Neuronal stem cell (in vitro differentiated cells): ENCODE data around the gene PCED1B.
"Not testable (repeated sequence)": the region's sequence is repeated elsewhere in the genome, so short reads cannot be mapped to it uniquely, and the experiment has no call there.

Source experiments
- DNase-seq: peaks from one replicate; pipeline ENCODE4 v3.0.0-alpha.2; 2013; ENCODE audit warnings: low spot score
- H2AFZ ChIP-seq: one replicate; pipeline ENCODE4 v1.6.1; 2013; ENCODE audit warnings: mild to moderate bottlenecking, low read length, inconsistent platforms
- H2AK5ac ChIP-seq: 2 replicates; pipeline ENCODE4 v1.6.1; 2013; ENCODE audit warnings: low read depth, mild to moderate bottlenecking, inconsistent platforms, low read length, moderate library complexity, mixed read lengths
- H2BK120ac ChIP-seq: 2 replicates; pipeline ENCODE4 v1.6.1; 2013; ENCODE audit warnings: low read depth, mild to moderate bottlenecking, inconsistent platforms, low read length, moderate library complexity, mixed read lengths
- H2BK12ac ChIP-seq: one replicate; pipeline ENCODE4 v1.6.1; 2013; ENCODE audit warnings: low read length, inconsistent platforms
- H2BK15ac ChIP-seq: 2 replicates; pipeline ENCODE4 v1.6.1; 2013; ENCODE audit warnings: mild to moderate bottlenecking, low read length, inconsistent platforms, mixed read lengths
- H2BK5ac ChIP-seq: one replicate; pipeline ENCODE4 v1.6.1; 2013; ENCODE audit warnings: inconsistent platforms, mild to moderate bottlenecking, low read length, moderate library complexity
- H3K14ac ChIP-seq: one replicate; pipeline ENCODE4 v1.6.1; 2013; ENCODE audit warnings: low read length, inconsistent platforms
- H3K18ac ChIP-seq: 2 replicates; pipeline ENCODE4 v1.6.1; 2013; ENCODE audit warnings: low read length, inconsistent platforms
- H3K23ac ChIP-seq: 2 replicates; pipeline ENCODE4 v1.6.1; 2013; ENCODE audit warnings: low read depth, mild to moderate bottlenecking, mixed read lengths, low read length, inconsistent platforms; ENCODE audit not compliant: poor library complexity
- H3K27ac ChIP-seq: replicated peaks from 3 replicates; pipeline ENCODE4 v1.5.1; 2013; ENCODE audit warnings: low read length, inconsistent platforms
- H3K27me3 ChIP-seq, 3 experiments: 2 replicates each; pipeline ENCODE4 v1.6.1; 2013; ENCODE audit warnings: low read length in 3 of 3, mild to moderate bottlenecking in 2 of 3, inconsistent platforms in 1 of 3, low read depth in 1 of 3, mixed read lengths in 1 of 3, moderate library complexity in 1 of 3; ENCODE audit not compliant: control insufficient read depth in 3 of 3, insufficient read depth in 3 of 3
- H3K36me3 ChIP-seq, 2 donors: replicated peaks in 1 of 2; 2 replicates each; pipeline ENCODE4 v1.6.1; 2013; ENCODE audit warnings: low read length in 2 of 2; ENCODE audit not compliant: control insufficient read depth in 2 of 2, insufficient read depth in 2 of 2
- H3K4ac ChIP-seq: 2 replicates; pipeline ENCODE4 v1.6.1; 2013; ENCODE audit warnings: inconsistent platforms, mild to moderate bottlenecking, low read length, moderate library complexity
- H3K4me1 ChIP-seq, 2 donors: 1 replicate in 1 of 2; 2 replicates in 1 of 2; pipeline ENCODE4 v1.6.1; 2013; ENCODE audit warnings: low read length in 2 of 2, low read depth in 1 of 2; ENCODE audit not compliant: control insufficient read depth in 2 of 2, insufficient read depth in 1 of 2
- H3K4me2 ChIP-seq: one replicate; pipeline ENCODE4 v1.6.1; 2013; ENCODE audit warnings: mild to moderate bottlenecking, low read length, inconsistent platforms; ENCODE audit not compliant: insufficient read depth, poor library complexity, severe bottlenecking
- H3K4me3 ChIP-seq, 2 donors: 2 replicates each; pipeline ENCODE4 v1.5.1; 2013; ENCODE audit warnings: low read length in 2 of 2, mild to moderate bottlenecking in 2 of 2, inconsistent platforms in 1 of 2, moderate library complexity in 1 of 2
- H3K79me1 ChIP-seq: one replicate; pipeline ENCODE4 v1.6.1; 2013; ENCODE audit warnings: low read depth, mild to moderate bottlenecking, inconsistent platforms, low read length, moderate library complexity
- H3K9ac ChIP-seq: one replicate; pipeline ENCODE4 v1.6.1; 2013; ENCODE audit warnings: mild to moderate bottlenecking, low read depth, low read length, inconsistent platforms; ENCODE audit not compliant: poor library complexity
- H3K9me3 ChIP-seq, 2 donors: replicated peaks in 1 of 2; 2 replicates each; pipeline versions ENCODE3 to v1.6.1; 2013; ENCODE audit warnings: low read length in 2 of 2, mild to moderate bottlenecking in 2 of 2, inconsistent platforms in 1 of 2, low read depth in 1 of 2, mixed read lengths in 1 of 2, moderate library complexity in 1 of 2; ENCODE audit not compliant: control insufficient read depth in 2 of 2, insufficient read depth in 1 of 2
- H4K8ac ChIP-seq: one replicate; pipeline ENCODE4 v1.6.1; 2013; ENCODE audit warnings: low read depth, mild to moderate bottlenecking, inconsistent platforms, low read length, moderate library complexity
- H4K91ac ChIP-seq: one replicate; pipeline ENCODE4 v1.6.1; 2013; ENCODE audit warnings: low read length, low read depth, mild to moderate bottlenecking, inconsistent platforms; ENCODE audit not compliant: poor library complexity
- WGBS, 2 donors: extraction: QIAGEN DNeasy Blood & Tissue Kit; methylation state at CpG; one replicate each; pipeline ENCODE4 v1.1.7; 2013; ENCODE audit warnings: missing lambda C conversion rate in 2 of 2, mixed read lengths in 1 of 2; ENCODE audit not compliant: insufficient read length in 2 of 2, insufficient replicate concordance in 1 of 2; ENCODE audit errors: extremely low coverage in 2 of 2; 5-methylcytosine and 5-hydroxymethylcytosine counted together

PCED1B gene

DNA sequence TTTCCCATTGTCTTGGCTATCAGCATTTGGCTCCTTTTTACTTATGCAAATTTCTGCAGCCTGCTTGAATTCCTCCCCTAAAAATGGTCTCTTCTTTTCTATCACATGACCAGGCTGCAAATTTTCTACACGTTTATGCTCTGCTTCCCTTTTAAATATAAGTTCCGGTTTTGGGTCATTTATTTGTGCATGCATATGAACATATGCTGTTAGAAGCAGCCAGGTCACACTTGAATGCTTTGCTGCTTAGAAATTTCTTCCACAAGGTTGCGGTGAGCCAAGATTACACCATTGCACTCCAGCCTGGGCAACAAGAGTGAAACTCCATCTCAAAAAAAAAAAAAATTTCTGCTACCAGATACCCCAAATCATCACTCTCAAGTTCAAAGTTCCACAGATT, 28.1 kb upstream of the PCED1B start:
- not testable (repeated sequence) for H2BK5ac ChIP-seq, H3K23ac ChIP-seq, H2AK5ac ChIP-seq, H3K4me3 ChIP-seq, H3K4me2 ChIP-seq, H3K79me1 ChIP-seq, H3K9me3 ChIP-seq, DNase-seq, H3K4me1 ChIP-seq, H2BK15ac ChIP-seq, H3K4ac ChIP-seq, H4K8ac ChIP-seq, H3K27me3 ChIP-seq, H3K36me3 ChIP-seq, H2BK120ac ChIP-seq, H3K14ac ChIP-seq, H3K18ac ChIP-seq, H3K27ac ChIP-seq, H2AFZ ChIP-seq, H3K9ac ChIP-seq, H4K91ac ChIP-seq, H2BK12ac ChIP-seq
- no CpG with 5 or more reads among the region's 3 CpGs for WGBS, 2 donors

DNA sequence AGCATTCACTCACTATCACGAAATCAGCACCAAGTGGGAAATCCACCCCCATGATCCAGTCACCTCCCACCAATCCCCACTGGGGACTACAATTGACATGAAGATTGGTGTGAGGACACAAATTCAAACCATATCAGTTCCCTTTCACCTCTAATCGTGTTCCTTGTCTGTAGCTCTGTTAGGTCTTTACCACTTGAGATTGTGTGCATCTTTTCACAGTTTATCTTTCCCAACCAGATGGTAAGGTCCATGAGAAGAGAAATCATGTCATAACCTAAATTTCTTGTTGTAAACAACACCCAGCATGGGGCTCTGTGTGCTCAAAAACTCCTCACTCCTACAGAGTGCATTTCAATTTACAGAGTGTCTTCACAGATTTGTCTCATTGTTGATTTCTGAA, 27.1 kb upstream of the PCED1B start:
- Histone ChIP-seq H3K23ac (no peak overlapping the region), H3K27me3 (no peaks in the 10 kb centered on the region), H3K4ac (no peak overlapping the region), H3K14ac (no peak overlapping the region), H4K8ac (no peak overlapping the region), H3K36me3 (no peaks in the 10 kb centered on the region), H4K91ac (no peak overlapping the region), H3K27ac (no peak overlapping the region), H2AFZ (no peak overlapping the region), H2BK5ac (no peak overlapping the region), H2AK5ac (no peak overlapping the region), H3K9ac (no peak overlapping the region), H2BK12ac (no peak overlapping the region), H3K79me1 (no peaks in the 10 kb centered on the region), H2BK120ac (no peak overlapping the region), H3K9me3 (no peaks in the 10 kb centered on the region), H2BK15ac (no peak overlapping the region), H3K18ac (no peak overlapping the region), H3K4me1 (no peaks in the 10 kb centered on the region), H3K4me3 (no peak overlapping the region), H3K4me2 (no peak overlapping the region)
- WGBS, 2 donors, result no CpG with 5 or more reads among the region's 2 CpGs
- DNase-seq, result no peak

DNA sequence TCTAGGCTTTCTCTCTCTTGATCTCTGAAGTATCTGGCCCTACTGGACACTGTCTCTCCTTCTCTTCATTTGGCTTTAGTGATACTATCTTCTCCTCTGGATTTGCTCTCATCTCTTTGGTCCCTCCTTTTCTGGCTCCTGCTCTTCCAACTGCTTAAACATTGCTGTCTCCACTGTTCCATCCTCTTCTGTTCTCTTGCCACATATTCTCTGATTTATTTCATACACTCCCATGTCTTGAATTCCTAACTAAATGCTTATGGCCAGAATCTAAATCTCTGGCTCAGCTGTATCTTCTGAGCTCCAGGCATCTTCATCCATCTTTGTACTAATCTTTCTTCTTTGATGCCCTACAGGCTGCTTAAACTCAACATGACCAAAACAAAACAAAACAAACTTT, 25.5 kb upstream of the PCED1B start:
- Histone ChIP-seq H3K36me3 (no peaks in the 10 kb centered on the region), H4K91ac (no peak overlapping the region), H2BK15ac (no peak overlapping the region), H4K8ac (no peak overlapping the region), H2BK5ac (no peak overlapping the region), H3K27ac (no peak overlapping the region), H2BK120ac (no peak overlapping the region), H3K9ac (no peak overlapping the region), H3K4me1 (no peaks in the 10 kb centered on the region), H3K9me3 (no peaks in the 10 kb centered on the region), H3K4me2 (no peak overlapping the region), H3K27me3 (no peaks in the 10 kb centered on the region), H3K79me1 (no peaks in the 10 kb centered on the region), H3K14ac (no peak overlapping the region), H3K4ac (no peak overlapping the region), H2AK5ac (no peak overlapping the region), H3K23ac (no peak overlapping the region), H2BK12ac (no peak overlapping the region), H3K18ac (no peak overlapping the region), H2AFZ (no peak overlapping the region), H3K4me3 (no peak overlapping the region)
- DNase-seq, result no peak

DNA sequence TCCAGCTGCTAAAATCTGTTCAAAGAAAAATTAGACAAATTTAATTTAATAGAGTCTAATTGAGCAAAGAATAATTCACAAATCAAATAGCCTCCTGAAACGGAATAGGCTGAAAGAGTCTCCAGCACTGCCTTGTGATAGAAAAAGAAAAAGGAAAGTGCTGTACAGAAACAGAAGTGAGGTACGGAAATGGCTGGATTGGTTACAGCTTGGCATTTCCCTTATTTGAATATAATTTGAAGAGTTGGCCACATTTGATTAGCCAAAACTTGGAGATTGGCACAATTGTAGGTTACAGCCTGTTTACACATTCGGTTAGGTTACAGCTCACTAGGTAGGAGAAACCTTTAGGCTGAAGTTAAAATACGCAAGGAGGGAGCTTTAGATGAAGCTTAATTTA, 24.8 kb upstream of the PCED1B start:
- Histone ChIP-seq H3K4ac (no peak overlapping the region), H3K79me1 (no peaks in the 10 kb centered on the region), H3K4me3 (no peak overlapping the region), H3K4me1 (no peaks in the 10 kb centered on the region), H2BK15ac (no peak overlapping the region), H3K9ac (no peak overlapping the region), H3K23ac (no peak overlapping the region), H4K91ac (no peak overlapping the region), H2BK5ac (no peak overlapping the region), H4K8ac (no peak overlapping the region), H2AFZ (no peak overlapping the region), H3K27ac (no peak overlapping the region), H2BK120ac (no peak overlapping the region), H2BK12ac (no peak overlapping the region), H3K36me3 (no peaks in the 10 kb centered on the region), H3K18ac (no peak overlapping the region), H3K4me2 (no peak overlapping the region), H3K27me3 (no peaks in the 10 kb centered on the region), H3K9me3 (no peaks in the 10 kb centered on the region), H3K14ac (no peak overlapping the region), H2AK5ac (no peak overlapping the region)
- DNase-seq, result no peak
- no CpG with 5 or more reads among the region's 4 CpGs for WGBS, 2 donors
